AG09319 (cell line): ENCODE results near the gene ZNF518B.

Experiments used
- DNase-seq: peaks from one replicate; pipeline ENCODE4 v3.0.0-alpha.2; 2010; ENCODE audit warnings: low read depth; ENCODE audit errors: extremely low read depth
- TF ChIP-seq, protein P1 (sequence below): IDR thresholded peaks from 2 replicates; pipeline ENCODE4 v1.5.1; 2011; ENCODE audit warnings: low read depth, mild to moderate bottlenecking, inconsistent platforms, low read length, moderate library complexity

Gene ZNF518B

DNA sequence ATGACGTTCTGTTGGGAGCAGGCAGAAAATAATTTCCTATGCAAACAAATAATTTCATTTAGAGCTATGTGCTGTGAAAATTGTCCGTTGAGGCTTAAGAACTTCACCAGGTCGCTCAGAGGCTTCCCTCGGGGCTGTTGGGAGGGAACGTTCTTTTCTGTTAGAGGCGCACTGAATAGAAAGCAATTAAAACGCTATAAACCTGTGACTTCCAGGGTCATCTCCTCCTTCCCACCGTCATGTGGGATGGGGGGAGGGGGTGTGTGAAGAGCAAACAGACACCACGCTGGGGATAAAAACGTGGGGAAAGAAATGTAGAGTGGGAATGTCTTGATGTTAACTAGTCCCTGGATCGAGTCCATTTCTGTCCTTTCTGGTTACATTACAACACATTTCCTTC is 35.2 kb upstream of the ZNF518B start:
- no peak for DNase-seq

DNA sequence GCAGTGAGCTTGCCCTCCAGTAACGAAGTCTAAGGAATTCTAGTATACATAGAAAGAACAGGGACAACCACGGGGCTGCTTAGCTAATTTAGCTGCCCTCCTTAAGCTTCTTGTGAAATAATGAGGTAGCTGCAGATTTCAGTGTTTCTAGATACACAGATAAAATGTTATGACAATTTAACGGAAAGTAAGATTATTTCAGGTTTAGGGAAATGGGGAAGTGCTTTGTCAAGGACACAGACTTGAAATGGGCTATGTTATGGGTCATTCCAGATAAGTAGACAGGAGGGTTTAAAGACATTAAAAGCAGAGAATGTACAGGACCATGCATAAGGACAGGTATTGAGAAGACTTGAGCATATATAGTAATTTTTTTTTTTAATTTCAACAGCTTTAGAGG is 34.2 kb upstream of the ZNF518B start:
- no peak for DNase-seq
- TF ChIP-seq, protein P1, sequence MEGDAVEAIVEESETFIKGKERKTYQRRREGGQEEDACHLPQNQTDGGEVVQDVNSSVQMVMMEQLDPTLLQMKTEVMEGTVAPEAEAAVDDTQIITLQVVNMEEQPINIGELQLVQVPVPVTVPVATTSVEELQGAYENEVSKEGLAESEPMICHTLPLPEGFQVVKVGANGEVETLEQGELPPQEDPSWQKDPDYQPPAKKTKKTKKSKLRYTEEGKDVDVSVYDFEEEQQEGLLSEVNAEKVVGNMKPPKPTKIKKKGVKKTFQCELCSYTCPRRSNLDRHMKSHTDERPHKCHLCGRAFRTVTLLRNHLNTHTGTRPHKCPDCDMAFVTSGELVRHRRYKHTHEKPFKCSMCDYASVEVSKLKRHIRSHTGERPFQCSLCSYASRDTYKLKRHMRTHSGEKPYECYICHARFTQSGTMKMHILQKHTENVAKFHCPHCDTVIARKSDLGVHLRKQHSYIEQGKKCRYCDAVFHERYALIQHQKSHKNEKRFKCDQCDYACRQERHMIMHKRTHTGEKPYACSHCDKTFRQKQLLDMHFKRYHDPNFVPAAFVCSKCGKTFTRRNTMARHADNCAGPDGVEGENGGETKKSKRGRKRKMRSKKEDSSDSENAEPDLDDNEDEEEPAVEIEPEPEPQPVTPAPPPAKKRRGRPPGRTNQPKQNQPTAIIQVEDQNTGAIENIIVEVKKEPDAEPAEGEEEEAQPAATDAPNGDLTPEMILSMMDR, result no peak

More for the DNA sequence above, 35.2 kb upstream of the ZNF518B start:
- TF ChIP-seq, protein P1, result no peak

DNA sequence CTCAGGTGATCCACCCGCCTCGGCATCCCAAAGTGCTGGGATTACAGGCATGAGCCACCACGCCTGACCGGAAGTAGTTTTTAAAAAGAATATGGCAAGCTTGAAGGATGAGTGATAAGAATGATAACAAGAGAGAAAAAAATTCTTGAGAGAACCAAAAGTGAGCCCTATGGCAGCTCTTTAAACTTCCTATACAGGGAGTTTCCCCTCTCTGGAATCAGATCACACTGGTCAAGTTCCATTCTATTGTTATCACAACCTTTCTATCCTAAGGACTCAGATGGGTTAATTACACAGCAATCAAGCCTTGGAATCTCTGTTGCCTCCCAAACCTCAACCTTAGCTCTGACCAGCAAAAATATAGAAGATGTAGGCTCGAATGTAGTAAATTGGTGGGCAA is 33.8 kb upstream of the ZNF518B start:
- no peak for DNase-seq
- TF ChIP-seq, protein P1, result no peak

DNA sequence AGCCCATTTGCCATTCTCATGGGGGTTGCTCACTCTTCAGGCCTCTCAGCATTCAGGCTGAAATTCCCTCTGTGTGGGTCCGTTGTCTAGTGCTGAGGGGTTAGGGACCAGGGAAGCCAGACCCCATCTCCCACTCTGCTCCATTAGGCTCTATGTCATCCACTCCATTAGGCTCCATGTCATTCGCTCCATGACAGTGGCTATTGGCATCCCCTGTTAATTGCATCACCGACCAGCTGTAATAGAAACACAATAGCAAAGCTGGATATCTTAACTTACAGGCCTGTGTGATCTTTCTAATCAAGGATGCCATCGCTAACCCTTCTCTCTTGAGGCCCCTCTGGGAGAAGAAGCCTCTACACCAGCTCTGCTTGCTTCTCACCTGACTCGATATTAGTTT is 25.7 kb upstream of the ZNF518B start:
- DNase-seq, result no peak

DNA sequence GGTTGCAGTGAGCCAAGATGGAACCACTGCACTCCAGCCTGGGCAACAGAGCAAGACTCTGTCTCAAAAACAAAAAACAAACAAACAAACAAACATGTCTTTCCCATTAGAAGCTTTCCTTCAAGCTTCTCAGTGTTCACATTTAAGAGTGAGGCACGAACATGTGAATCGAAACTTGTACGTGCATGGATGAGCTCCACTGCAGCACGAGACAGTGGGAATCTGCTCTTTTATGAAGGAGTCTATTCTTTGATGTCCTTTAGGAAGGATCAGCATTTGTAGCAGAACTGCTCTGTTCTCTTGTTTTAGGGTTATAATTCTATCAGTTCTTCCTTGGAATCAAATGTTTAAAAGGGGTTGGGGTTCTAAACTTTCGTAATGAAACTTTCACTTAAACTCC is 23.4 kb upstream of the ZNF518B start:
- TF ChIP-seq, protein P1, result no peak
- no peak for DNase-seq

More for the DNA sequence above, 25.7 kb upstream of the ZNF518B start:
- TF ChIP-seq, protein P1, result no peak

DNA sequence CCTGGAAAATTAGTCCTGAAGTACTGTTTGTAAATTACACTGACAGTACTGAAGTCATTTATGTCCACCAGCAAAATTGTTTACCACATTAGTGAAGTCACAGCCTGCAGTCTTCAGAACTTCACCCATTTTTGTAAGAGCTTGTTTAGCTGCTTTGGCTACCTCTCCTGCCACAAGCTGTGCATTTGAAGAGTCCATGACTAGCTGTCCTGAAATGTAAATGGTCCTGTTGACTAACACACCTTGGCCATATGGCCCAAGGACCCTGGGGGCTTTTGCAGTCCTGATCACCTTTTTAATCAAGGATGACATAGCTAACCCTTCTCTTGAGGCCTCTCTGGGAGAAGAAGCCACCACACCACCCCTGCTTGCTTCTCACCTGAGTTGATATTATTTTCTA is 21.4 kb upstream of the ZNF518B start:
- TF ChIP-seq, protein P1, result no peak
- DNase-seq, result no peak

DNA sequence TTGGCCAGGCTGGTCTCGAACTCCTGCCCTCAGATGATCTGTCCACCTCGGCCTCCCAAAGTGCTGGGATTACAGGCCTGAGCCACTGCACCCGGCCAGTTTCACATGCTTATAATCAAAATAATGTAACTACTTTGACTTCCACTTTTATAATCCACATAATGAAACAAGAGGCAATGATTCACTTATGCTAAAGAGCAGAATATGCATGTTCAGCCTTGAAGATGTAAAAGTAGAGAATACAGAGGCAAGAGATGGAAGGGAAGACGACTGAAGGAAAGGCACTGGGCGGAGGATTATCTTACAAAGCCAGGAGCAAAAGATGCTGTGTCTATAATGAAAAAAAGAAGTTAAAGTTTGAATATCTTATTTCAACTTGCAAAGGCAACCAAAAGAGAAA is 13.3 kb upstream of the ZNF518B start:
- DNase-seq, result no peak
- TF ChIP-seq, protein P1, result no peak
